ENCODE results near the gene KDM6B.

The KDM6B gene

GRCh38 chr17:7878234-7878633, 44.2 kb downstream of the KDM6B start:
- no peak for TF ChIP-seq ZBTB7A (IDR thresholded peaks at IDR 0.05; ENCODE audit: low read depth)
- TF ChIP-seq EP300 (IDR thresholded peaks at IDR 0.05; ENCODE audit: borderline replicate concordance) = no peak
- no peak for TF ChIP-seq EGR1 (IDR thresholded peaks at IDR 0.05)
- TF ChIP-seq TAF1 (IDR thresholded peaks at IDR 0.05; ENCODE audit: low read depth) = no peak
- TF ChIP-seq FOXM1 (IDR thresholded peaks at IDR 0.05; ENCODE audit: borderline replicate concordance, low read depth) = no peak
- no peak for TF ChIP-seq CREB1 (IDR thresholded peaks at IDR 0.05; ENCODE audit: low read depth)
- TF ChIP-seq YY1 (IDR thresholded peaks at IDR 0.05; ENCODE audit: low read depth) = no peak
- no peak for TF ChIP-seq MAX (IDR thresholded peaks at IDR 0.05)
- no peak for TF ChIP-seq REST (IDR thresholded peaks at IDR 0.05; ENCODE audit: low read depth)
- TF ChIP-seq USF1 (IDR thresholded peaks at IDR 0.05) = no peak
- no peak for TF ChIP-seq RAD21 (IDR thresholded peaks at IDR 0.05; ENCODE audit: low read depth)
- TF ChIP-seq NFIC (IDR thresholded peaks at IDR 0.05) = no peak
- no peak for TF ChIP-seq TCF12 (IDR thresholded peaks at IDR 0.05; ENCODE audit: low read depth)
- TF ChIP-seq CEBPB (IDR thresholded peaks at IDR 0.05) = no peak

GRCh38 chr17:7880076-7880868, 46.3 kb downstream of the KDM6B start:
- TF ChIP-seq USF1 (IDR thresholded peaks at IDR 0.05) (no peak), CEBPB (IDR thresholded peaks at IDR 0.05) (no peak), RAD21 (IDR thresholded peaks at IDR 0.05; ENCODE audit: low read depth) (no peak), MAX (IDR thresholded peaks at IDR 0.05) (no peak), YY1 (IDR thresholded peaks at IDR 0.05; ENCODE audit: low read depth) (no peak), EGR1 (IDR thresholded peaks at IDR 0.05) (no peak), TEAD4 (IDR thresholded peaks at IDR 0.05) (no peak), CREB1 (IDR thresholded peaks at IDR 0.05; ENCODE audit: low read depth) (no peak), FOXM1 (IDR thresholded peaks at IDR 0.05; ENCODE audit: borderline replicate concordance, low read depth) (no peak)

- TF ChIP-seq USF1 (IDR thresholded peaks at IDR 0.05) (no peak), REST (IDR thresholded peaks at IDR 0.05; ENCODE audit: low read depth) (no peak), YY1 (IDR thresholded peaks at IDR 0.05; ENCODE audit: low read depth) (no peak), CEBPB (IDR thresholded peaks at IDR 0.05) (no peak), ZBTB7A (IDR thresholded peaks at IDR 0.05; ENCODE audit: low read depth) (no peak), TAF1 (IDR thresholded peaks at IDR 0.05; ENCODE audit: low read depth) (no peak), RAD21 (IDR thresholded peaks at IDR 0.05; ENCODE audit: low read depth) (no peak), TEAD4 (IDR thresholded peaks at IDR 0.05) (no peak), NFIC (IDR thresholded peaks at IDR 0.05) (no peak), FOXM1 (IDR thresholded peaks at IDR 0.05; ENCODE audit: borderline replicate concordance, low read depth) (no peak), EGR1 (IDR thresholded peaks at IDR 0.05) (no peak), TCF12 (IDR thresholded peaks at IDR 0.05; ENCODE audit: low read depth) (no peak), MAX (IDR thresholded peaks at IDR 0.05) (no peak), EP300 (IDR thresholded peaks at IDR 0.05; ENCODE audit: borderline replicate concordance) (no peak), CREB1 (IDR thresholded peaks at IDR 0.05; ENCODE audit: low read depth) (no peak)
Measured at GRCh38 chr17:7881276-7882054, 47.4 kb downstream of the KDM6B start.

- no peak for TF ChIP-seq CREB1 (IDR thresholded peaks at IDR 0.05; ENCODE audit: low read depth)
- no peak for TF ChIP-seq YY1 (IDR thresholded peaks at IDR 0.05; ENCODE audit: low read depth)
- no peak for TF ChIP-seq CEBPB (IDR thresholded peaks at IDR 0.05)
- TF ChIP-seq MAX (IDR thresholded peaks at IDR 0.05) = no peak
- no peak for TF ChIP-seq TEAD4 (IDR thresholded peaks at IDR 0.05)
- TF ChIP-seq RAD21 (IDR thresholded peaks at IDR 0.05; ENCODE audit: low read depth) = no peak
- TF ChIP-seq TCF12 (IDR thresholded peaks at IDR 0.05; ENCODE audit: low read depth) = no peak
- TF ChIP-seq EGR1 (IDR thresholded peaks at IDR 0.05) = no peak
- TF ChIP-seq EP300 (IDR thresholded peaks at IDR 0.05; ENCODE audit: borderline replicate concordance) = no peak
- no peak for TF ChIP-seq USF1 (IDR thresholded peaks at IDR 0.05)
- no peak for TF ChIP-seq ZBTB7A (IDR thresholded peaks at IDR 0.05; ENCODE audit: low read depth)
- no peak for TF ChIP-seq NFIC (IDR thresholded peaks at IDR 0.05)
- no peak for TF ChIP-seq FOXM1 (IDR thresholded peaks at IDR 0.05; ENCODE audit: borderline replicate concordance, low read depth)
- TF ChIP-seq TAF1 (IDR thresholded peaks at IDR 0.05; ENCODE audit: low read depth) = no peak
- no peak for TF ChIP-seq REST (IDR thresholded peaks at IDR 0.05; ENCODE audit: low read depth)
Measured at GRCh38 chr17:7882068-7882467, 48.1 kb downstream of the KDM6B start.

Measured in Ishikawa (cell line).